ENCODE measurements around the gene VGLL2. TPM values are rescaled to one million over a fixed set of nuclear protein-coding genes. Genes with fewer than 3 reads are reported as not detected.

Gene VGLL2
- total RNA-seq, 4 donors from 2014 or later = not detected

DNA sequence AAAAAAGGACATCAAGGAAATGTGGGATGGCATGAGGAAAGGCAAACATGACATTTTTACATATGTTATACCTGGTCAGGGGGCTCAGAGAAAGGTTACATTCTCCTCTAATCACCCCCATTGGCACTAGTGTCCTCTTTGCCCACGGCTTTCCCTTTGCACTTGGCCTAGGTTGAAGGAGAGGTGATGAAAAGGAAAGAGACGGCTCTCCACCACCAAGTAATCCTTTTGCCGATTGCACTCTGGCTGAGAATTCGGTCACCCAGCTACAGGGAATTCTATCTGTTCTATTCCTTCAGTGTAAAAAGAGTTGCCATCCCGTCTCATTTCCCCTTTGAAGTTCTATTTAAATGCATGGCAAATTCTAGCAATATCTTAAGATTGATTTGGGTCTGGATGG lies 10.4 kb downstream of the VGLL2 start:
- Histone ChIP-seq H3K36me3 (no peaks in the 10 kb centered on the region), H3K4me3 (no peak overlapping the region), H3K27me3 (peaks cover 0 to 69% (median 5%) of the 10 kb centered on the region in 4 donors), H3K9me3 (no peaks in the 10 kb centered on the region), H3K4me1 (peaks cover 0 to 5% (median 2%) of the 10 kb centered on the region in 3 donors), H3K27ac (no peak overlapping the region)
- TF ChIP-seq, protein P1, sequence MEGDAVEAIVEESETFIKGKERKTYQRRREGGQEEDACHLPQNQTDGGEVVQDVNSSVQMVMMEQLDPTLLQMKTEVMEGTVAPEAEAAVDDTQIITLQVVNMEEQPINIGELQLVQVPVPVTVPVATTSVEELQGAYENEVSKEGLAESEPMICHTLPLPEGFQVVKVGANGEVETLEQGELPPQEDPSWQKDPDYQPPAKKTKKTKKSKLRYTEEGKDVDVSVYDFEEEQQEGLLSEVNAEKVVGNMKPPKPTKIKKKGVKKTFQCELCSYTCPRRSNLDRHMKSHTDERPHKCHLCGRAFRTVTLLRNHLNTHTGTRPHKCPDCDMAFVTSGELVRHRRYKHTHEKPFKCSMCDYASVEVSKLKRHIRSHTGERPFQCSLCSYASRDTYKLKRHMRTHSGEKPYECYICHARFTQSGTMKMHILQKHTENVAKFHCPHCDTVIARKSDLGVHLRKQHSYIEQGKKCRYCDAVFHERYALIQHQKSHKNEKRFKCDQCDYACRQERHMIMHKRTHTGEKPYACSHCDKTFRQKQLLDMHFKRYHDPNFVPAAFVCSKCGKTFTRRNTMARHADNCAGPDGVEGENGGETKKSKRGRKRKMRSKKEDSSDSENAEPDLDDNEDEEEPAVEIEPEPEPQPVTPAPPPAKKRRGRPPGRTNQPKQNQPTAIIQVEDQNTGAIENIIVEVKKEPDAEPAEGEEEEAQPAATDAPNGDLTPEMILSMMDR (IDR thresholded peaks at IDR 0.05) = no peak
- TF ChIP-seq POLR2A (IDR thresholded peaks at IDR 0.05) = no peak
- WGBS, 2 donors = 65 to 69% methylated on average over 5 of the region's 5 CpGs
- intact Hi-C loops (cut with DNase I) = no loop called here
- DNase-seq = no peak

DNA sequence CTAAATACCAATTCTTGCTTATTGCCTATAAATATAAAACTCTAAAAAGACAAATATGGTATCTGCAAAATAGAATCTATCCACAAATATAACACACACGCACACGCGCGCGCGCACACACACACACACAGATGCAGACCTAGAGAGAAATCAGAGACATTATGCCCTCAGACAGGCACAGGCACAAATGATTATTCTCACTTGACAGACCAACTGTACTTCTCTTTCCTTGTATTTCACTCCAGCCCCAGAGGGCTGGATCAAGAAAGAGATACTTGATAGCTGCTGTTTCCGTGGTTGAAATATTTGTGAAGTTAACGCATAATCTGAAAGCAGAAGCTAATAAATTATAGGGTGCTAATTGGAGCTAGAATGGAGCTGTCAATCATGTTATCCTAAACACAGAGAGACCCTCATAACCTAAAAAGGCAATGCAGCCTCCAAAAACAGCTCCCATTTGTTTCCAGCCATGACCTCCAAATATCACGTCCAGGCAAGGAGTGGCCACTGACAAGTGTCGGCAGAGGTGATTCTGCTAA lies 11.5 kb downstream of the VGLL2 start:
- no peaks in the 10 kb centered on the region for H3K9me3 ChIP-seq
- H3K4me3 ChIP-seq = no peak overlapping the region
- H3K36me3 ChIP-seq = no peaks in the 10 kb centered on the region
- TF ChIP-seq, protein P1 (IDR thresholded peaks at IDR 0.05) = no peak
- TF ChIP-seq POLR2A (IDR thresholded peaks at IDR 0.05) = no peak
- peaks cover 0 to 57% (median 0%) of the 10 kb centered on the region in 4 donors for H3K27me3 ChIP-seq
- no peak for DNase-seq
- 84 to 85% methylated on average over 10 of the region's 10 CpGs for WGBS, 2 donors
- no peak overlapping the region for H3K27ac ChIP-seq
- no peaks in the 10 kb centered on the region for H3K4me1 ChIP-seq
- intact Hi-C loops (cut with DNase I) = no loop called here

DNA sequence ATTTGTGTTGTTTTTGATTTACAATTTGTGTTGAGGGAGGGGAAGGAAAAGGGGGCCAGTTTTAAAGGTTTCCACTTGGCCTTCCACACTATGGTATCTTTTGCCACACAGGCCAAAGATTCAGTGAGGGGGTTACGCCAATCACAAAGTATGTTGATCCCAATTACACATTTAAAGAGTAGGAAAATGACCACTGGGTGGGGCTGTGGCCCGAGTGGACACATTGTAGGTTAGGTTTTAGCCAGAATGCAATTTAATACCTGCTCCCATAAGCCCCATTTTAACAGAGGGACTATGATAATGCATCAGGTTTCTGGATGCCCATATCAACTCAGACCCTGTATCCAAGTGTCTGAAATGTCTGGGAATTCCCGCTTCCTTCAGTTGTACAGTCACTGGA lies 15.6 kb downstream of the VGLL2 start:
- TF ChIP-seq, protein P1 (IDR thresholded peaks at IDR 0.05) = no peak
- TF ChIP-seq POLR2A (IDR thresholded peaks at IDR 0.05) = no peak
- H3K4me3 ChIP-seq = no peak overlapping the region
- no peak overlapping the region for H3K27ac ChIP-seq
- intact Hi-C loops (cut with DNase I) = no loop called here
- H3K36me3 ChIP-seq = no peaks in the 10 kb centered on the region
- H3K9me3 ChIP-seq = no peaks in the 10 kb centered on the region
- peaks cover 0 to 17% (median 0%) of the 10 kb centered on the region in 4 donors for H3K27me3 ChIP-seq
- DNase-seq = no peak
- WGBS, 2 donors = 67 to 79% methylated on average over 2 to 3 of the region's 3 CpGs
- H3K4me1 ChIP-seq = no peaks in the 10 kb centered on the region

DNA sequence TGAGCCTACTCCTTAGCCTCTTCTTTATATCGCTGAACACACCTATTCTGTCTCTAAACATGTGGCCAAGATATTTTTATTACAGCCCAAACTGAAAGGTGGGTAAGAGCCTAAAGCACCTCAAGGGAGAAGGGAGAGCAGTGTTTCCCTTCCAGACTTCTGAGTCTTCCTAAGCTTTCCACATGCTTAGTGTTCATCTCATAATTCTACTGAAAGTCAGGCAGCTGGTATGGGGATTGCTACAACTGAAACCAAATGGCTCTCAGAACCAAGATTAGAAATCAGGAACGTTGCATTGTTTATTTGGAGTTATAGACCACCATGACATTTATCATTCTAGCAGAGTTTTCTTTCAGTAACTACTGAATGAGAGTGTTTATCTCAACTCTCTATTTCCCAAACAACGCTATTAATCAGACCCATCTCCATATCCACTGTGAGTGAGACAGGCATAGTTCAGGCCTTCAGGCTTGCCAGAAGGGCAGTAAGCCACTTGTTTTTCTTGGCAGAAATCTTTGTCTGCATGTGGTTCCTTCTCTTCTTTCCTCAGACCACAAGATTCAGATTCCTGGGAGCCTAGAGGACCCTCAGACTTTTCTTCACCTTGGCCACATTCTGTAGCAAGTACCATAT lies 22.8 kb downstream of the VGLL2 start:
- no peak for DNase-seq
- H3K27me3 ChIP-seq = peaks cover 0 to 3% (median 0%) of the 10 kb centered on the region in 4 donors
- H3K27ac ChIP-seq = no peak overlapping the region
- no peak overlapping the region for H3K4me3 ChIP-seq
- no peaks in the 10 kb centered on the region for H3K36me3 ChIP-seq
- intact Hi-C loops (cut with DNase I) = no loop called here
- no peaks in the 10 kb centered on the region for H3K9me3 ChIP-seq
- H3K4me1 ChIP-seq = no peaks in the 10 kb centered on the region
- no peak for TF ChIP-seq POLR2A (IDR thresholded peaks at IDR 0.05)
- TF ChIP-seq, protein P1 (IDR thresholded peaks at IDR 0.05) = no peak
- 61 to 64% methylated on average over 3 of the region's 3 CpGs for WGBS, 2 donors

DNA sequence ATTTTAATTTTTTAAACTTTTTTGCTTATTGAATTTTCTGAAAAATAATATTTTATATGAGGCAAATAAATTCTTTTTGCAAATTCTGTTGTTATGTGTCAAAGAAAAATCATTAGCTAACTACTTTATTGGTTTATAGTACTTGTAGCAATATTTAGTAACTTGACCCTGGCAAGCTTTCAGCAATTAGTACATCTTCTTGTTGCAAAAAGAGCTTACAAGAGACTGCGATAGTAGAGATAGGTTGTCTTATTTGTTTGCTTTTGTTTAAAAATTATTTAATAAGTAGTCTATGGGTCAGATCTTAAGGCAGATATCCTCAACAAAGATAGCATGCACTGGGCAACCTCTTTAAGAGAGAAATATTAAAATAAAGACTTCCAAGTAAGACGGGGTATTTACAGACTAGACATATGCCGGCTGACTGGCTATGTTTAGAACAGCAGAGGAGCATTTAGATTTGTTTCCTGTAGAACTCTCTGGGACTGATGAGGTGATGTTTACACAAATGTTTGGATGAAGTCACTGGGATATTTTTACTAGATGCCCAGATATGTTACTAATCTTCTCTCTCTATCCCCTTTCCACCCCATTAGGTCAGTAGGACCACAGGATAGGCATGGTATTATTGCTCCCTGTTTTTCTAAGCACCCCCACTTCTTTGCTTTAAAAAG lies 25.0 kb downstream of the VGLL2 start:
- Histone ChIP-seq H3K4me3 (no peak overlapping the region), H3K27me3 (peaks cover 0 to 3% (median 0%) of the 10 kb centered on the region in 4 donors), H3K4me1 (no peaks in the 10 kb centered on the region), H3K27ac (no peak overlapping the region), H3K9me3 (no peaks in the 10 kb centered on the region), H3K36me3 (no peaks in the 10 kb centered on the region)
- no peak for DNase-seq
- no peak for TF ChIP-seq POLR2A (IDR thresholded peaks at IDR 0.05)
- TF ChIP-seq, protein P1 (IDR thresholded peaks at IDR 0.05) = no peak
- intact Hi-C loops (cut with DNase I) = no loop called here
- 38 to 62% methylated on average over 3 of the region's 3 CpGs for WGBS, 2 donors

Measured in esophagus squamous epithelium (tissue), 5 donors.